HCT116 (cell line): ENCODE results near the gene S100PBP.

Source experiments
- ATF3 ChIP-seq: IDR thresholded peaks from 2 replicates; pipeline ENCODE4 v1.6.1; 2012
- JUND ChIP-seq: IDR thresholded peaks from 2 replicates; pipeline ENCODE4 v1.6.1; 2012
- POLR2AphosphoS5 ChIP-seq: IDR thresholded peaks from 2 replicates; pipeline ENCODE4 v1.6.1; 2011; ENCODE audit warnings: mild to moderate bottlenecking, low read depth, low read length, moderate library complexity
- ZFX ChIP-seq: fragments of 450-650 bp; IDR thresholded peaks from 2 replicates; pipeline ENCODE4 v1.6.1; 2017
- TF ChIP-seq, protein P1 (sequence below), 3 experiments: fragments of 200-600 bp in 1 of 3; sonication (generic) in 1 of 3; IDR thresholded peaks in 2 of 3; conservative IDR thresholded peaks in 1 of 3; 2 replicates each; pipeline ENCODE4 v1.5.1; 2012 to 2017; ENCODE audit warnings: low read depth in 2 of 3, low read length in 2 of 3, antibody characterized with exemption in 1 of 3, borderline replicate concordance in 1 of 3, control low read depth in 1 of 3, mild to moderate bottlenecking in 1 of 3, mixed read lengths in 1 of 3, mixed run types in 1 of 3, moderate library complexity in 1 of 3; ENCODE audit not compliant: insufficient read depth in 1 of 3

DNA sequence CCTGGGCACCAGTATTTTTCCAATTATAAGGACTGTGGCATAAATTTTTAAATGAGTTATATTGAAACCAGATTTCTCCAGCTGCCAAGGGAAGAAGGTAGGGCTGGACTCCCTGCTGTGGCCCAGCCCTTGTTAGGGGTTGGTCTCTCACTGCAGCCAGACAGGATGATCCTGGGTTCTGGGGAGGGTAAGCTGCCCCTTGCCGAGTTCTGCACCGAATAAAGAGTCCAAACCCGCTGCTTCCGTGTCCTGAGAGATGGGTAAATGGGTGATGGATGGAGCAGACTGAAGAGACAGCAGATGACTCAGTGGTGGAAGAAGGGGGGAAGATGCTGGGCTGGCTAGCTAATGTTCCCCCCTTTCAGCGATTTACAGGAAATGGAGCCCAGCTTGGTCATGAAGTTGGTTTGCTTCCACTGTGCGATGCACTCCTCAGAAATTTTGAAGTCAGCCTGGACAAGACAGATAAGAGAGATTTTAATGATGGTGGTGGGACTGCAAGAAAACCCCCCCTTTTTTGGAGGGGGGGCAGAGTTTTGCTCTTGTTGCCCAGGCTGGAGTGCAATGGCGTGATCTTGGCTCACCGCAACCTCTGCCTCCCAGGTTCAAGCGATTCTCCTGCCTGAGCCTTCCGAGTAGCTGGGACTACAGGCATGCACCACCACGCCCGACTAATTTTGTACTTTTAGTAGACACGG, 41.7 kb upstream of the S100PBP start:
- TF ChIP-seq, protein P1, sequence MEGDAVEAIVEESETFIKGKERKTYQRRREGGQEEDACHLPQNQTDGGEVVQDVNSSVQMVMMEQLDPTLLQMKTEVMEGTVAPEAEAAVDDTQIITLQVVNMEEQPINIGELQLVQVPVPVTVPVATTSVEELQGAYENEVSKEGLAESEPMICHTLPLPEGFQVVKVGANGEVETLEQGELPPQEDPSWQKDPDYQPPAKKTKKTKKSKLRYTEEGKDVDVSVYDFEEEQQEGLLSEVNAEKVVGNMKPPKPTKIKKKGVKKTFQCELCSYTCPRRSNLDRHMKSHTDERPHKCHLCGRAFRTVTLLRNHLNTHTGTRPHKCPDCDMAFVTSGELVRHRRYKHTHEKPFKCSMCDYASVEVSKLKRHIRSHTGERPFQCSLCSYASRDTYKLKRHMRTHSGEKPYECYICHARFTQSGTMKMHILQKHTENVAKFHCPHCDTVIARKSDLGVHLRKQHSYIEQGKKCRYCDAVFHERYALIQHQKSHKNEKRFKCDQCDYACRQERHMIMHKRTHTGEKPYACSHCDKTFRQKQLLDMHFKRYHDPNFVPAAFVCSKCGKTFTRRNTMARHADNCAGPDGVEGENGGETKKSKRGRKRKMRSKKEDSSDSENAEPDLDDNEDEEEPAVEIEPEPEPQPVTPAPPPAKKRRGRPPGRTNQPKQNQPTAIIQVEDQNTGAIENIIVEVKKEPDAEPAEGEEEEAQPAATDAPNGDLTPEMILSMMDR (IDR thresholded peaks at IDR 0.05 in 2 of 3, conservative IDR thresholded peaks at IDR 0.05 in 1 of 3; ENCODE audit: borderline replicate concordance in 1 of 3, insufficient read depth in 1 of 3, low read depth in 2 of 3, low read length in 2 of 3), result no peak
- TF ChIP-seq POLR2AphosphoS5 (no peak), ZFX (no peak), JUND (no peak), ATF3 (no peak)
